NCI-H1092 treated with DMSO at 0.1 percent for 48 hours (cell line): ENCODE measurements around the gene TMEM45A.

Experiments used
- DNase-seq: peaks from one replicate; lab custom pipeline; 2025; lab: John Stamatoyannopoulos, UW

The TMEM45A gene

GRCh38 chr3:100614941-100615340, 122.5 kb downstream of the TMEM45A start:
- DNase-seq, result no peak

GRCh38 chr3:100615684-100616083, 123.3 kb downstream of the TMEM45A start:
- no peak for DNase-seq

- DNase-seq, result no peak
Observed at GRCh38 chr3:100621251-100621650, 128.8 kb downstream of the TMEM45A start.
